ENCODE data around the gene UNC5C.

UNC5C gene

GRCh38 chr4:95548738-95549245 is at the start of gene UNC5C:
TSS of gene UNC5C (minus strand) at chr4:95548973.
- DNase-seq = no peak

GRCh38 chr4:95596676-95597075 is 47.9 kb upstream of the UNC5C start:
- DNase-seq = no peak

- no peak for DNase-seq
Observed at GRCh38 chr4:95594629-95595028, 45.9 kb upstream of the UNC5C start.

GRCh38 chr4:95594013-95594412 is 45.2 kb upstream of the UNC5C start:
- DNase-seq = no peak

GRCh38 chr4:95591278-95591677 is 42.5 kb upstream of the UNC5C start:
- no peak for DNase-seq

- no peak for DNase-seq
Observed at GRCh38 chr4:95590615-95591014, 41.8 kb upstream of the UNC5C start.

GRCh38 chr4:95585016-95585695 is 36.4 kb upstream of the UNC5C start:
- DNase-seq = no peak

- no peak for DNase-seq
Observed at GRCh38 chr4:95580226-95580625, 31.5 kb upstream of the UNC5C start.

GRCh38 chr4:95572304-95572991 is 23.7 kb upstream of the UNC5C start:
- no peak for DNase-seq

- DNase-seq = no peak
Observed at GRCh38 chr4:95571577-95571976, 22.8 kb upstream of the UNC5C start.

GRCh38 chr4:95563638-95564337 is 15.0 kb upstream of the UNC5C start:
- DNase-seq = no peak

GRCh38 chr4:95560774-95561173 is 12.0 kb upstream of the UNC5C start:
- no peak for DNase-seq

- no peak for DNase-seq
Observed at GRCh38 chr4:95556207-95556859, 7.6 kb upstream of the UNC5C start.

- DNase-seq = no peak
Observed at GRCh38 chr4:95552942-95553550, 4.3 kb upstream of the UNC5C start.

- DNase-seq = no peak
Observed at GRCh38 chr4:95551653-95552052, 2.9 kb upstream of the UNC5C start.

GRCh38 chr4:95550115-95550987 is 1.6 kb upstream of the UNC5C start:
- no peak for DNase-seq

GRCh38 chr4:95549246-95550114 is 707 bp upstream of the UNC5C start:
- no peak for DNase-seq

- DNase-seq = no peak
Observed at GRCh38 chr4:95547715-95548471, 880 bp downstream of the UNC5C start.

GRCh38 chr4:95546866-95547714 is 1.7 kb downstream of the UNC5C start:
- DNase-seq = no peak
